ENCODE measurements around the gene C2orf92.

GRCh38 chr2:97735161-97735561, 65.6 kb downstream of the C2orf92 start:
- TF ChIP-seq CTCF (IDR thresholded peaks at IDR 0.05) (no peak), REST (IDR thresholded peaks at IDR 0.05; ENCODE audit: insufficient read depth in 1 of 2, low read depth in 2 of 2, low read length in 1 of 2) (no peak), POLR2AphosphoS5 (IDR thresholded peaks at IDR 0.05; ENCODE audit: low read depth, low read length) (no peak), SIN3A (IDR thresholded peaks at IDR 0.05; ENCODE audit: borderline replicate concordance, insufficient read depth, low read depth, low read length) (no peak)
